NCI-H2029 (cell line): ENCODE measurements around the gene PLEKHM2.

Experiments used
- DNase-seq: peaks from one replicate; lab custom pipeline; 2025; lab: John Stamatoyannopoulos, UW

PLEKHM2 gene

GRCh38 chr1:15760520-15761211 lies 76.5 kb downstream of the PLEKHM2 start:
- no peak for DNase-seq

GRCh38 chr1:15761366-15762128 lies 77.4 kb downstream of the PLEKHM2 start:
- no peak for DNase-seq

DNA sequence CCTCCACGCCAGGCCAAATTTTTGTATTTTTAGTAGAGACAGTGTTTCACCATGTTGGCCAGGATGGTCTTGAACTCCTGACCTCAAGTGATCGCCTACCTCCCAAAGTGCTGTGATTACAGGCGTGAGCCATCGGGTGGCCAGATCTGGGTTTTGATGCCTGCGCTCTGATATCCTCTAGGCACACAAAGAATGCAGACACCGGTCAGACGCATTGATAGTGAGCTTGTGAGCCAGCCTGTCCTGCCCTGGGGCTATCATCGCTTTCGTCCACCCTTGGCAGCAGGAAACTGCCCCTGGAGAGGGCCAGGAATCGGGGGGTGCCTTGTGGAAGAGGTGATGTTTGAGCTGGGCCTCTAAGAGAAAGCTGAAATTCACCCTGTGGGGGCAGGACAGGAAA lies 78.4 kb downstream of the PLEKHM2 start:
- no peak for DNase-seq

DNA sequence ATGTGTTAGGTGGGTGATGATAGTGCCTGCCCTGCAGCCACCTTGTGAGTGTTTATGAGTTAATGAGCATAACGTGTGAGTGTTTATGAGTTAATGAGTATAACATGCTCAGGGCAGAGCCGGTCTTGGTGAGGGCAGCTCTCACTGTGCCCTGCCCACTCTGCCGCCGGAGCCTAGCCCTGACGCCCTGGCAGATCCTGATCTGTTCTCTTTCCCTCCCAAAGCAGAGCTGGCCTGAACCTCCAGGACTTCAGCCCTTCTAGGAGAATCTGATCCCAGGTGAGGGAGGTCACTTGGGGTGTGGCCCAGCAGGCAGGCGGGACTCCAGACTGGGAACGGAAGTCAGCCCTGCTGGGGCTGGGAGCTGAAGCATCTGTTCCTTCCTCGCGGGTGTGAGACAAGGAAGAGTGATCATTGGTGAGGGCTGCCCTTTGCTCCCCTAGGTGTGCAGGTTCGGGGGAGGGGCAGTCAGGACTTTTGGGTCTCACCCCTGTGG lies 80.2 kb downstream of the PLEKHM2 start:
- no peak for DNase-seq

- DNase-seq: no peak
Measured at GRCh38 chr1:15764890-15765289, 80.8 kb downstream of the PLEKHM2 start.

- DNase-seq: no peak
Measured at GRCh38 chr1:15765495-15766194, 81.5 kb downstream of the PLEKHM2 start.

GRCh38 chr1:15767941-15768340 lies 83.8 kb downstream of the PLEKHM2 start:
- no peak for DNase-seq

DNA sequence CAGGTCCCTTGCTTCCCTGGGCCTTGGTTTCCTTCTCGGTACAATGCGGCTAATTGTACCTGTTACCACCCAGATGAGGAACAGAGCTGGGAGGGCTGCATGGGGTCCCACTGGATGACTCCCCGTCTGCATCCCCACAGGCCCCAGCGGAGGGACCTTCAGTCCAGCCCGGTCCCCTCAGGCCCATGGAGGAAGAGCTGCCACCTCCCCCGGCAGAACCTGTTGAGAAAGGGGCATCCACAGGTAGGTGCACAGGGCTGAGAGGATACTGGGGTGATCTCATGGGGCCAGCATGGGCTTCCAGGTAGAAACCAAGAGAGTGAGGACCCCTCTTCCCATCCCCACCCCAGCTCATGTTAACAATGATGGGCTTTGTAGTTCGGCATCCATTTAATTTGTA lies 84.3 kb downstream of the PLEKHM2 start:
- DNase-seq: no peak

GRCh38 chr1:15770313-15770962 lies 86.3 kb downstream of the PLEKHM2 start:
- no peak for DNase-seq

DNA sequence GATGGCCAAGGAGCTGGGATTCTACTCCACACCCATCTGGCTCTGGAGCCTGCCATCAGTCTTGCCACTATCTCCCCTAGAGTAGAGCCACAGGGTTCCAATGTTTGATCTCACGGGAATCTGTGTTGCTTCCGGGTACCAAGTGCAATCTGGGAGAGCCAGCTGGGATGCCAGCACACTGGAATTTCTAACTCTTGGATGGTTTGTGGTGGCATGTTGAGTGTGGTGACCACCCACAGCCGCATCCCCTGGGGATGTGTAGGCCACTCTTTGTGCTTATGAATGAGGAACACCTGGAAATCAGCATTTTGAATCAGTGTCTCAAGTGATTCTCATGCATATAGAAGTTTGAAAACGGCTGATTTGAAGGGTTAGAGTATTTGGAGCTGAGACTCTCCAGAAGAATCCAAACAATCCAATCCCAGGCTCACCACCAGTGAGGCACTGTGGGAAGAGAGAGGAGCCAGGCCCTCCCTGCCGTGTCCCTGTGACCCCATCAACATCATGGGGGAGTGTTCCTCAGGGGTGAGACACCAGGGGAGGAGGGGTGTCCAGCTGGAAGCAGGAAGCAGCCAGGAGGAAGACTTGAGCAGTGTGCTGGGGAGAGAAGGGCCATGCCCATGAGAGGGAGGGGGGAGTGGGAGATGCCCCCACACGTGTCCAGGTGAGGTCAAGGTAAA lies 87.9 kb downstream of the PLEKHM2 start:
- no peak for DNase-seq

DNA sequence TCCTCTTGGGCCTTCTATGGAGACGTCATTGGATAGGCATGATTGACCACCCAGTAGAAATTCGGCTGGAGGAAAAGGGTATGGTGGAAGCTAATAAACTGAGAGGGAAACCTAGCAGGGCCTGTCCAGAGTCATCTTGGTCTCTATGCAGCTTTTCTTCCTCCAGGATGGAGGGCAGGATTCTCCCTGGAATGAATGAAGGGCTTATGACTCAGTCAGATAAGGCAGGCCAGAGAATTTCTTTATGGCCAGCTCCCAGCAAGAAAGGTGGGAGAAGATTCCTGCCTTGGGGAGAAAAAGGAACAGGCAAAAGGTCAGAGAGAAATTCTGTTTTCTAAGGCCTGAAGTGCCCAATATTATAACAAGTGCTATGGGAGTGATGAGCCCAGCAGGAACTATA lies 91.6 kb downstream of the PLEKHM2 start:
- no peak for DNase-seq

- DNase-seq: no peak
Measured at GRCh38 chr1:15777909-15778707, 94.0 kb downstream of the PLEKHM2 start.
